CD4-positive, alpha-beta memory T cell (primary cell): ENCODE measurements around the gene PLK5. TPM values are rescaled to one million over a fixed set of nuclear protein-coding genes. Genes with fewer than 3 reads are reported as not detected.

Experiments used
- CTCF ChIA-PET: fragments of 350-600 bp; sonication (Branson Sonifier 250); formaldehyde crosslinking; loops from one replicate; lab custom pipeline; 2021; ENCODE audit warnings: inconsistent platforms; ENCODE audit not compliant: partially characterized antibody; lab: Charles Lee
- POLR2A ChIA-PET: fragments of 350-600 bp; sonication (Branson Sonifier 250); formaldehyde crosslinking; loops from one replicate; lab custom pipeline; 2021; ENCODE audit not compliant: partially characterized antibody; lab: Charles Lee
- DNase-seq, 5 donors: peaks; one replicate each; pipeline versions ENCODE4 v3.0.0 to v3.0.0-alpha.2; 2020 to 2022; ENCODE audit warnings: mixed read lengths in 1 of 5
- H3K27ac ChIP-seq: one replicate; pipeline ENCODE4 v1.7.0; 2013; ENCODE audit warnings: low read depth, low read length
- H3K27me3 ChIP-seq: 2 replicates; pipeline ENCODE4 v1.7.0; 2013; ENCODE audit warnings: mild to moderate bottlenecking, low read length, moderate library complexity; ENCODE audit not compliant: insufficient read depth
- H3K36me3 ChIP-seq: 2 replicates; pipeline ENCODE4 v1.7.0; 2013; ENCODE audit warnings: mild to moderate bottlenecking, low read length, moderate library complexity; ENCODE audit not compliant: insufficient read depth
- H3K4me1 ChIP-seq: 2 replicates; pipeline ENCODE4 v1.7.0; 2013; ENCODE audit warnings: mild to moderate bottlenecking, low read length, moderate library complexity; ENCODE audit not compliant: insufficient read depth
- H3K4me3 ChIP-seq, 2 donors: one replicate each; pipeline ENCODE4 v1.7.0; 2013; ENCODE audit warnings: low read length in 2 of 2, mild to moderate bottlenecking in 1 of 2
- H3K9me3 ChIP-seq, 2 donors: one replicate each; pipeline ENCODE4 v1.7.0; 2013; ENCODE audit warnings: low read length in 2 of 2, control low read depth in 1 of 2; ENCODE audit not compliant: control insufficient read depth in 1 of 2
- H3K27ac Mint-ChIP-seq, 7 donors: one replicate each; pipeline ENCODE4 v1.8.0; 2020 to 2021; ENCODE audit warnings: mixed read lengths in 7 of 7, mild to moderate bottlenecking in 6 of 7, inconsistent platforms in 3 of 7, moderate library complexity in 3 of 7
- H3K27me3 Mint-ChIP-seq, 2 donors: one replicate each; pipeline ENCODE4 v1.8.0; 2020 to 2021; ENCODE audit warnings: mixed read lengths in 2 of 2
- H3K36me3 Mint-ChIP-seq, 2 donors: one replicate each; pipeline ENCODE4 v1.8.0; 2020 to 2021; ENCODE audit warnings: mixed read lengths in 2 of 2, inconsistent platforms in 1 of 2, mild to moderate bottlenecking in 1 of 2
- H3K4me1 Mint-ChIP-seq, 4 donors: one replicate each; pipeline ENCODE4 v1.8.0; 2020 to 2021; ENCODE audit warnings: mixed read lengths in 4 of 4, mild to moderate bottlenecking in 1 of 4
- H3K4me3 Mint-ChIP-seq, 8 donors: one replicate each; pipeline ENCODE4 v1.8.0; 2020 to 2021; ENCODE audit warnings: mixed read lengths in 8 of 8, mild to moderate bottlenecking in 7 of 8, moderate library complexity in 6 of 8, inconsistent platforms in 3 of 8
- H3K9me3 Mint-ChIP-seq, 8 donors: one replicate each; pipeline ENCODE4 v1.8.0; 2020 to 2021; ENCODE audit warnings: mixed read lengths in 8 of 8, mild to moderate bottlenecking in 5 of 8, inconsistent platforms in 3 of 8, moderate library complexity in 1 of 8
- intact Hi-C: fragments of 100-400 bp; cut with micrococcal nuclease; formaldehyde crosslinking; loops from one replicate; pipeline ENCODE4 v1.15.1; 2023
- polyA plus RNA-seq, 2 donors: library from polyadenylated mRNA; unstranded; fragments of 300-500 nt; fragmentation: Illumina TruSeq; gene quantifications; one replicate each; pipeline ENCODE4 v1.2.3, GENCODE V29; 2021
- total RNA-seq, 2 experiments: library from RNA; stranded (reverse); gene quantifications; one replicate each; pipeline ENCODE4 v1.2.3, GENCODE V29; 2021

PLK5 gene
- total and polyA plus RNA-seq, 4 experiments from 2014 or later, result not detected

- ChIA-PET POLR2A (no interaction called here), CTCF (no interaction called here)
- no peak for DNase-seq
- no peak overlapping the region for H3K27ac ChIP-seq
- Mint-ChIP-seq H3K27me3 (no peaks in the 10 kb centered on the region), H3K9me3 (no peaks in the 10 kb centered on the region), H3K36me3 (peaks cover 10 to 15% of the 10 kb centered on the region in 2 donors), H3K4me3 (no peak overlapping the region), H3K4me1 (peaks cover 0 to 2% (median 0%) of the 10 kb centered on the region in 4 donors), H3K27ac (no peak overlapping the region)
- no peaks in the 10 kb centered on the region for H3K9me3 ChIP-seq
- no peak overlapping the region for H3K4me3 ChIP-seq
- peaks cover 13% of the 10 kb centered on the region for H3K36me3 ChIP-seq
- intact Hi-C loops, result no loop called here
- H3K27me3 ChIP-seq, result no peaks in the 10 kb centered on the region
- H3K4me1 ChIP-seq, result no peaks in the 10 kb centered on the region
Measured at GRCh38 chr19:1577929-1578618, 54.2 kb downstream of the PLK5 start.

- H3K4me1 Mint-ChIP-seq, result peaks cover 0 to 2% (median 0%) of the 10 kb centered on the region in 4 donors
- Histone ChIP-seq H3K27me3 (no peaks in the 10 kb centered on the region), H3K27ac (no peak overlapping the region), H3K4me1 (no peaks in the 10 kb centered on the region), H3K9me3 (no peaks in the 10 kb centered on the region), H3K4me3 (no peak overlapping the region), H3K36me3 (peaks cover 15% of the 10 kb centered on the region)
- intact Hi-C loops, result no loop called here
- H3K36me3 Mint-ChIP-seq, result peaks cover 10 to 18% of the 10 kb centered on the region in 2 donors
- CTCF ChIA-PET, result no interaction called here
- no peak overlapping the region for H3K4me3 Mint-ChIP-seq
- POLR2A ChIA-PET, result interaction anchor here (0.6 kb wide), 1 partner anchor 86 kb away, joined by 3 read pairs; no protein-coding TSS in a partner anchor
- no peaks in the 10 kb centered on the region for H3K9me3 Mint-ChIP-seq
- no peak overlapping the region for H3K27ac Mint-ChIP-seq
- no peak for DNase-seq
- H3K27me3 Mint-ChIP-seq, result no peaks in the 10 kb centered on the region
Measured at GRCh38 chr19:1579222-1579621, 55.3 kb downstream of the PLK5 start.

GRCh38 chr19:1580382-1580781 is 56.5 kb downstream of the PLK5 start:
- peaks cover 15% of the 10 kb centered on the region for H3K36me3 ChIP-seq
- ChIA-PET CTCF (no interaction called here), POLR2A (no interaction called here)
- intact Hi-C loops, result no loop called here
- Mint-ChIP-seq H3K36me3 (peaks cover 10 to 18% of the 10 kb centered on the region in 2 donors), H3K27me3 (no peaks in the 10 kb centered on the region), H3K27ac (no peak overlapping the region), H3K9me3 (no peaks in the 10 kb centered on the region), H3K4me1 (peaks cover 0 to 2% (median under 1%) of the 10 kb centered on the region in 4 donors), H3K4me3 (no peak overlapping the region)
- no peaks in the 10 kb centered on the region for H3K4me1 ChIP-seq
- no peak for DNase-seq
- no peak overlapping the region for H3K4me3 ChIP-seq
- no peaks in the 10 kb centered on the region for H3K27me3 ChIP-seq
- H3K27ac ChIP-seq, result no peak overlapping the region
- H3K9me3 ChIP-seq, result no peaks in the 10 kb centered on the region

GRCh38 chr19:1580957-1581356 is 57.1 kb downstream of the PLK5 start:
- H3K4me1 ChIP-seq, result no peaks in the 10 kb centered on the region
- CTCF ChIA-PET, result no interaction called here
- no peaks in the 10 kb centered on the region for H3K27me3 Mint-ChIP-seq
- DNase-seq, result no peak
- intact Hi-C loops, result no loop called here
- POLR2A ChIA-PET, result no interaction called here
- no peak overlapping the region for H3K4me3 Mint-ChIP-seq
- H3K27ac ChIP-seq, result no peak overlapping the region
- H3K27me3 ChIP-seq, result no peaks in the 10 kb centered on the region
- H3K36me3 Mint-ChIP-seq, result peaks cover 10 to 16% of the 10 kb centered on the region in 2 donors
- H3K4me3 ChIP-seq, result no peak overlapping the region
- H3K36me3 ChIP-seq, result peaks cover 15% of the 10 kb centered on the region
- no peaks in the 10 kb centered on the region for H3K9me3 Mint-ChIP-seq
- peaks cover 0 to 4% (median 1%) of the 10 kb centered on the region in 4 donors for H3K4me1 Mint-ChIP-seq
- H3K27ac Mint-ChIP-seq, result no peak overlapping the region
- H3K9me3 ChIP-seq, result no peaks in the 10 kb centered on the region

- peaks cover 0 to 5% (median 1%) of the 10 kb centered on the region in 4 donors for H3K4me1 Mint-ChIP-seq
- Histone ChIP-seq H3K4me1 (no peaks in the 10 kb centered on the region), H3K36me3 (peaks cover 15% of the 10 kb centered on the region), H3K9me3 (no peaks in the 10 kb centered on the region), H3K27ac (no peak overlapping the region), H3K27me3 (no peaks in the 10 kb centered on the region), H3K4me3 (no peak overlapping the region)
- ChIA-PET CTCF (no interaction called here), POLR2A (interaction anchor here (0.5 to 0.9 kb wide), 2 partner anchors 11 to 57 kb away, joined by 3 read pairs; partner anchors contain the start of gene MBD3)
- H3K4me3 Mint-ChIP-seq, result no peak overlapping the region
- intact Hi-C loops, result no loop called here
- H3K36me3 Mint-ChIP-seq, result peaks cover 10 to 17% of the 10 kb centered on the region in 2 donors
- no peaks in the 10 kb centered on the region for H3K9me3 Mint-ChIP-seq
- no peak for DNase-seq
- H3K27me3 Mint-ChIP-seq, result no peaks in the 10 kb centered on the region
- no peak overlapping the region for H3K27ac Mint-ChIP-seq
Measured at GRCh38 chr19:1582201-1582600, 58.3 kb downstream of the PLK5 start.

- no peak for DNase-seq
- POLR2A ChIA-PET, result no interaction called here
- Mint-ChIP-seq H3K36me3 (peaks cover 10 to 12% of the 10 kb centered on the region in 2 donors), H3K4me3 (no peak overlapping the region), H3K9me3 (no peaks in the 10 kb centered on the region), H3K4me1 (peaks cover 0 to 7% (median 2%) of the 10 kb centered on the region in 4 donors), H3K27me3 (no peaks in the 10 kb centered on the region), H3K27ac (peak overlapping the region in 2 of 7 donors; percentile 13 to 48)
- Histone ChIP-seq H3K4me1 (no peaks in the 10 kb centered on the region), H3K27me3 (no peaks in the 10 kb centered on the region), H3K4me3 (no peak overlapping the region), H3K9me3 (no peaks in the 10 kb centered on the region), H3K36me3 (peaks cover 15% of the 10 kb centered on the region), H3K27ac (no peak overlapping the region)
- CTCF ChIA-PET, result no interaction called here
- intact Hi-C loops, result no loop called here
Measured at GRCh38 chr19:1584500-1585242, 60.8 kb downstream of the PLK5 start.

GRCh38 chr19:1585243-1585580 is 61.3 kb downstream of the PLK5 start:
- DNase-seq, result no peak
- Mint-ChIP-seq H3K27ac (no peak overlapping the region), H3K9me3 (no peaks in the 10 kb centered on the region), H3K4me1 (peaks cover 0 to 9% (median 3%) of the 10 kb centered on the region in 4 donors), H3K4me3 (no peak overlapping the region), H3K27me3 (no peaks in the 10 kb centered on the region), H3K36me3 (peaks cover 6 to 10% of the 10 kb centered on the region in 2 donors)
- Histone ChIP-seq H3K27ac (no peak overlapping the region), H3K36me3 (peaks cover 15% of the 10 kb centered on the region), H3K4me3 (no peak overlapping the region), H3K27me3 (no peaks in the 10 kb centered on the region), H3K4me1 (peaks cover under 1% of the 10 kb centered on the region), H3K9me3 (no peaks in the 10 kb centered on the region)
- ChIA-PET POLR2A (no interaction called here), CTCF (no interaction called here)
- intact Hi-C loops, result no loop called here
